ENCODE data around the gene SLC34A1. TPM values are rescaled to one million over a fixed set of nuclear protein-coding genes. Genes with fewer than 3 reads are reported as not detected.

SLC34A1 gene
- total RNA-seq, 2 experiments from 2014 or later = 1.4 to 1.5 TPM

GRCh38 chr5:177393990-177394389 is 9.8 kb downstream of the SLC34A1 start:
- POLR2A ChIA-PET = interaction anchor here (1.8 to 6.1 kb wide), 2 partner anchors 37 to 59 kb away, joined by 5 to 68 read pairs; no protein-coding TSS in a partner anchor
- peaks cover 2% of the 10 kb centered on the region for H3K27me3 Mint-ChIP-seq
- CTCF ChIA-PET = interaction anchor here (6.6 kb wide), 1 partner anchor 10 kb away, joined by 215 read pairs; the partner anchor contains the start of gene PFN3

GRCh38 chr5:177396078-177396477 is 11.8 kb downstream of the SLC34A1 start:
- H3K4me1 Mint-ChIP-seq = peaks cover 4% of the 10 kb centered on the region
- CTCF ChIA-PET = no interaction called here

More at GRCh38 chr5:177393990-177394389, 9.8 kb downstream of the SLC34A1 start:
- no peaks in the 10 kb centered on the region for H3K9me3 Mint-ChIP-seq
- no peak overlapping the region for H3K4me3 Mint-ChIP-seq
- H3K27ac Mint-ChIP-seq = no peak overlapping the region
- DNase-seq = no peak
- peaks cover 25% of the 10 kb centered on the region for H3K4me1 Mint-ChIP-seq
- no peaks in the 10 kb centered on the region for H3K36me3 Mint-ChIP-seq (ENCODE audit: low read depth)

GRCh38 chr5:177396807-177397206 is 12.6 kb downstream of the SLC34A1 start:
- Mint-ChIP-seq H3K36me3 (ENCODE audit: low read depth) (no peaks in the 10 kb centered on the region), H3K27me3 (peaks cover 10% of the 10 kb centered on the region), H3K27ac (no peak overlapping the region), H3K4me1 (no peaks in the 10 kb centered on the region), H3K9me3 (no peaks in the 10 kb centered on the region), H3K4me3 (no peak overlapping the region)
- POLR2A ChIA-PET = interaction anchor here (0.7 kb wide), 1 partner anchor 69 kb away, joined by 3 read pairs; no protein-coding TSS in a partner anchor
- CTCF ChIA-PET = no interaction called here
- no peak for DNase-seq

More at GRCh38 chr5:177396078-177396477, 11.8 kb downstream of the SLC34A1 start:
- no peak overlapping the region for H3K4me3 Mint-ChIP-seq
- peaks cover 4% of the 10 kb centered on the region for H3K27me3 Mint-ChIP-seq
- no peak overlapping the region for H3K27ac Mint-ChIP-seq
- H3K36me3 Mint-ChIP-seq (ENCODE audit: low read depth) = no peaks in the 10 kb centered on the region
- no peak for DNase-seq
- H3K9me3 Mint-ChIP-seq = no peaks in the 10 kb centered on the region
- POLR2A ChIA-PET = no interaction called here

- DNase-seq = no peak
- Mint-ChIP-seq H3K4me1 (peaks cover 11% of the 10 kb centered on the region), H3K36me3 (ENCODE audit: low read depth) (no peaks in the 10 kb centered on the region), H3K9me3 (no peaks in the 10 kb centered on the region), H3K4me3 (no peak overlapping the region), H3K27ac (no peak overlapping the region), H3K27me3 (peaks cover 21% of the 10 kb centered on the region)
- CTCF ChIA-PET = interaction anchor here (0.7 kb wide), 1 partner anchor 9 kb away, joined by 3 read pairs; no protein-coding TSS in a partner anchor
- POLR2A ChIA-PET = no interaction called here
Measured at GRCh38 chr5:177397875-177398390, 13.7 kb downstream of the SLC34A1 start.

- CTCF ChIA-PET = interaction anchor here (7.3 to 11.1 kb wide), 3 partner anchors 9 to 49 kb away, joined by 215 to 467 read pairs (median 235); partner anchors contain the start of genes GRK6 and PRR7
- no peak for DNase-seq
- H3K4me3 Mint-ChIP-seq = no peak within 1 kb of the TSS
- peaks cover 28% of the 10 kb centered on the region for H3K4me1 Mint-ChIP-seq
- H3K27ac Mint-ChIP-seq = no peak within 1 kb of the TSS
- H3K27me3 Mint-ChIP-seq = peaks cover 28% of the 10 kb centered on the region
- no peaks in the 10 kb centered on the region for H3K9me3 Mint-ChIP-seq
- H3K36me3 Mint-ChIP-seq (ENCODE audit: low read depth) = no peaks in the 10 kb centered on the region
- POLR2A ChIA-PET = interaction anchor here (17.5 kb wide), 1 partner anchor 43 kb away, joined by 371 read pairs; the partner anchor contains the start of gene PRR7
Measured at GRCh38 chr5:177399997-177400868, 16.0 kb downstream of the SLC34A1 start, which contains the start of gene PFN3. TSS of gene PFN3 (minus strand) at chr5:177400661. CDS start at chr5:177400576, 85 bp downstream.

- H3K27ac Mint-ChIP-seq = no peak overlapping the region
- peaks cover 37% of the 10 kb centered on the region for H3K27me3 Mint-ChIP-seq
- ChIA-PET CTCF (interaction anchor here (0.7 to 11.1 kb wide), 22 partner anchors 11 to 300 kb away, joined by 3 to 467 read pairs (median 13); partner anchors contain the start of genes GRK6, LMAN2, MXD3 and PDLIM7), POLR2A (interaction anchor here (0.9 to 17.5 kb wide), 16 partner anchors 10 to 100 kb away, joined by 3 to 463 read pairs (median 10); partner anchors contain the start of genes GRK6, LMAN2, MXD3 and PDLIM7)
- no peaks in the 10 kb centered on the region for H3K9me3 Mint-ChIP-seq
- H3K36me3 Mint-ChIP-seq (ENCODE audit: low read depth) = no peaks in the 10 kb centered on the region
- H3K4me3 Mint-ChIP-seq = peak overlapping the region; percentile 75
- peaks cover 39% of the 10 kb centered on the region for H3K4me1 Mint-ChIP-seq
- peak; percentile 74 for DNase-seq
Measured at GRCh38 chr5:177402271-177403043, 18.2 kb downstream of the SLC34A1 start.

- no peaks in the 10 kb centered on the region for H3K9me3 Mint-ChIP-seq
- H3K27me3 Mint-ChIP-seq = peaks cover 37% of the 10 kb centered on the region
- no peak overlapping the region for H3K27ac Mint-ChIP-seq
- peaks cover 39% of the 10 kb centered on the region for H3K4me1 Mint-ChIP-seq
- POLR2A ChIA-PET = interaction anchor here (0.9 to 17.5 kb wide), 18 partner anchors 9 to 99 kb away, joined by 3 to 463 read pairs (median 10); partner anchors contain the start of genes GRK6, LMAN2, MXD3 and PDLIM7
- H3K36me3 Mint-ChIP-seq (ENCODE audit: low read depth) = no peaks in the 10 kb centered on the region
- CTCF ChIA-PET = interaction anchor here (0.6 to 11.1 kb wide), 37 partner anchors 11 to 301 kb away, joined by 3 to 467 read pairs (median 6); partner anchors contain the start of genes GRK6, LMAN2, MXD3 and PDLIM7
- peak overlapping the region; percentile 75 for H3K4me3 Mint-ChIP-seq
- peak; percentile 55 for DNase-seq
Measured at GRCh38 chr5:177403102-177403791, 19.0 kb downstream of the SLC34A1 start.

- H3K27me3 Mint-ChIP-seq = peaks cover 36% of the 10 kb centered on the region
- peak; percentile 86 for DNase-seq
- peaks cover 39% of the 10 kb centered on the region for H3K4me1 Mint-ChIP-seq
- peak overlapping the region; percentile 75 for H3K4me3 Mint-ChIP-seq
- ChIA-PET POLR2A (interaction anchor here (0.6 to 17.5 kb wide), 20 partner anchors 9 to 94 kb away, joined by 3 to 463 read pairs (median 8); partner anchors contain the start of genes GRK6, LMAN2, MXD3 and PDLIM7), CTCF (interaction anchor here (0.6 to 11.1 kb wide), 36 partner anchors 10 to 293 kb away, joined by 3 to 467 read pairs (median 7); partner anchors contain the start of genes GRK6, LMAN2, PDLIM7 and PRR7)
- no peak overlapping the region for H3K27ac Mint-ChIP-seq
- no peaks in the 10 kb centered on the region for H3K9me3 Mint-ChIP-seq
- H3K36me3 Mint-ChIP-seq (ENCODE audit: low read depth) = no peaks in the 10 kb centered on the region
Measured at GRCh38 chr5:177403792-177404640, 19.8 kb downstream of the SLC34A1 start.

- no peaks in the 10 kb centered on the region for H3K36me3 Mint-ChIP-seq (ENCODE audit: low read depth)
- CTCF ChIA-PET = interaction anchor here (0.6 to 11.1 kb wide), 27 partner anchors 9 to 290 kb away, joined by 3 to 467 read pairs (median 8); partner anchors contain the start of genes GRK6, PDLIM7 and PRR7
- H3K27me3 Mint-ChIP-seq = peaks cover 36% of the 10 kb centered on the region
- peak overlapping the region; percentile 48 for H3K4me3 Mint-ChIP-seq
- H3K4me1 Mint-ChIP-seq = peaks cover 42% of the 10 kb centered on the region
- no peak for DNase-seq
- no peaks in the 10 kb centered on the region for H3K9me3 Mint-ChIP-seq
- POLR2A ChIA-PET = interaction anchor here (0.6 to 17.5 kb wide), 15 partner anchors 8 to 94 kb away, joined by 3 to 463 read pairs (median 10); partner anchors contain the start of genes GRK6, MXD3 and PRR7
- H3K27ac Mint-ChIP-seq = no peak overlapping the region
Measured at GRCh38 chr5:177404641-177405179, 20.5 kb downstream of the SLC34A1 start.

GRCh38 chr5:177405312-177405711 is 21.1 kb downstream of the SLC34A1 start:
- no peak overlapping the region for H3K27ac Mint-ChIP-seq
- peak overlapping the region; percentile 48 for H3K4me3 Mint-ChIP-seq
- ChIA-PET CTCF (interaction anchor here (1.0 to 11.1 kb wide), 10 partner anchors 9 to 291 kb away, joined by 3 to 467 read pairs (median 26); partner anchors contain the start of genes GRK6, PDLIM7 and PRR7), POLR2A (interaction anchor here (1.5 to 17.5 kb wide), 6 partner anchors 13 to 52 kb away, joined by 5 to 463 read pairs (median 74); partner anchors contain the start of genes GRK6 and PRR7)
- peaks cover 34% of the 10 kb centered on the region for H3K27me3 Mint-ChIP-seq
- H3K36me3 Mint-ChIP-seq (ENCODE audit: low read depth) = no peaks in the 10 kb centered on the region
- peaks cover 42% of the 10 kb centered on the region for H3K4me1 Mint-ChIP-seq
- no peak for DNase-seq
- no peaks in the 10 kb centered on the region for H3K9me3 Mint-ChIP-seq

Measured in activated CD4-positive, alpha-beta memory T cell treated with anti-CD3 and anti-CD28 coated beads, Interleukin-2, amount 10 ng/mL, durations not matched to agents 7 days and 5 days (primary cell).